ENCODE data around the gene EEFSEC.
A peak's percentile ranks its signal among the peaks of the same experiment; 100 is the strongest.

Gene EEFSEC

DNA sequence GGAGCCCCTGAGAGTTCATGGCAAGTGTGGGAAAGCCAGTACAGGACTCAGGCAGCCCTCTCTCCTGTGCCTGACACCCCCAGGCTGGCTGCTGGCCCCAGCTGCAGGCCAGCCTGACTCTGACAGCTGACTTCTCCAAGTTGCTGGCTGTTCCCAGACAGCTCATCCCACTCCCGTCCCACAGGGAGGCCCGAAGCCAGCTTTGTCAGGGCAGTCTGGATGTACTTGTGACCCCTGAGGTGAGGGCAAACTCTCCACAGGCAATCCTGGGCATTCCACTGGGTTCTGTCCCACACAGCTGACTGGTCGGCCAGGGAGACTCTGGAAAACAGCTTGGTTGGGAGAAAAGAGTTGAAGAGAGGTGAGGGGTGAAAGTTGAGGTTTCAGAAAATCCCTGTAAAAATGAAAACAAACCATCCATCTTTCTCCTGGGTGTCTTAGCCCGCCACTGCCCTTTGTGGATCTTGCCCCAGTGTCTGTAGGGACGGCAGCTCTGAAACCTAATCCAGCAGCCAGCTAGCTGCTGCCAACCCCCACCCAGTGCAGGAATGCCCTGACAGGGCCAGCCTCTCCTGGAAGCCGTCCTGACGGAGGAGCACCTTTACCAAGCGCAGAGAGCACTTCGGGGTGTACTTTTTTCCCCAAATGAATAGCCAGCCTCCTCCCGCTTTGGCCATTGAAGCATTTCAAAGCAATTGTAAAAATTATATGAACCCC, 225.5 kb downstream of the EEFSEC start:
- DNase-seq = no peak

DNA sequence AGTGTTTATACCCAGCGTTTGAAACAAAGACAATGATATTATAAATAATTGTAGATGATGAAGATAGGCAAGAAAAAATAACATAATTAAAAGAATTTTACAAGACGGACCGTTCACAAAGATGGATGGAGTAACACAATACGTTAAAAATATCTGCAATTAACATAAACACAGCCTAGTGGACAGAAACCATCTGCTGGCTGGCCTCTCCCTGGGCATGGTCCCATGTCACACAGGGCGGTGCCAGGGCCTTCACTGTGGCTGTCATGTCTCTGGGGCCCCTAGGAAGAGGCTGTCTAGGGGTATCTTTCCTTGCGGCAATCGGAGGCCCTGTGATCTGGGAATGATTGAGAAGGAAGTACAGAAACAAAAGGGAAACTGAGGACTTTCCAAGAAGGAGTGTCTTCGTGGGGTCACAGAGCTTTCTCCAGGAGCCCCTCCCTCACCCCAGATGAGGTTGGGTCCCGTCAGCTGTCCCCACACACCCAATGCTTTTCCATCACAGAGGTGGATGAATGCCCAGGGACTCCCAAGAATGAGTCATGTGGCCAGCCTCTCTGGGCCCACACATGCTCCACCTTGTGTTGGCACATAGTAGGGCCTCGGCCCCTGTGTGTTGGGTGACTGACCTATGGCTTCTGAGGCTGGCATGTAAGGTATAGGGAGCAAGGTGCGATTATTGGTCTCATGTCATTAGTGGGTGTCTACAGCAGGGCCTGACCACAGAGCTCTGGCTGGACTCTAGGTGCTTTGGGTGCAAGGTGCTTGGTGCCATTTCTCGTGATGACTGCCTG, 226.3 kb downstream of the EEFSEC start:
- no peak for DNase-seq

GRCh38 chr3:128380295-128380694, 227.0 kb downstream of the EEFSEC start:
- no peak for DNase-seq

DNA sequence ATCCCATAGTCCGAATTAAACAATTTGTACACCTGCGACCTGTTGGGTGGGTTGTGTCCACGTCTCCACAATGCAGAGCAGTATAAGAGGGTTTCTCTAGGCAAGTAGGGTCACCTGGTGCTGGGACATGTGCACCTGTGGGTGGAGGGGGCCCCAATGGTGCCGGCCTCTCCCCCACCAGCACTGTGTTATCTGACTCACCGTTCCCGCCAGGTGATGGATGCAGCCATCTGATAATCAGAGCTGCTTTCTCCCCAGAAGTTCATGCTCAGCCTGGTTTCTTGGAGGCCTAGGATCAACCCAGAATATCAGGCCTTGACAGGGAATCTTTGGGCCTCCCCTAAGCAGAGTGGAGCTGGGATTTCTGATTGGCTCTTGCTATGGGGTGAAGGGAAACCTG, 227.4 kb downstream of the EEFSEC start:
- no peak for DNase-seq

DNA sequence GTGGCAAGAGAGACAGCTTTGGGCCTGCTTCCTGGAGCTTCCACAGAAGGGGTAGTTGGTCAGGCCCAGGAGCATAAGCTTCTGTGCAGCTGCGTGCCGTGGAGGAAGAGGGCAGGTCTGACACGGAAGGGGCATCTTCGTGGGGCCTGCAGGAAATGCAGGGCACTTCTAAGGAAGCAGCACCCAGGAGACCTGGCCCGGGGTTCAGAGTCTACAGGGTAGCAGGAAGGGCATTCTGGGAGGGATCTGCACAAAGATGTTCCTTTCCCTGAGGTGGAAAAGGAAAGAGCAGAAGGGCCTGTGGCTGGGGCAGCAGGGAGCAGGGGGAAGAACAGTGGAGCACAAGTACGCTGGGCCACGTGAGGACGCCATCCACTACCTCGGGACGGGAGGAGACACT, 228.3 kb downstream of the EEFSEC start:
- no peak for DNase-seq

DNA sequence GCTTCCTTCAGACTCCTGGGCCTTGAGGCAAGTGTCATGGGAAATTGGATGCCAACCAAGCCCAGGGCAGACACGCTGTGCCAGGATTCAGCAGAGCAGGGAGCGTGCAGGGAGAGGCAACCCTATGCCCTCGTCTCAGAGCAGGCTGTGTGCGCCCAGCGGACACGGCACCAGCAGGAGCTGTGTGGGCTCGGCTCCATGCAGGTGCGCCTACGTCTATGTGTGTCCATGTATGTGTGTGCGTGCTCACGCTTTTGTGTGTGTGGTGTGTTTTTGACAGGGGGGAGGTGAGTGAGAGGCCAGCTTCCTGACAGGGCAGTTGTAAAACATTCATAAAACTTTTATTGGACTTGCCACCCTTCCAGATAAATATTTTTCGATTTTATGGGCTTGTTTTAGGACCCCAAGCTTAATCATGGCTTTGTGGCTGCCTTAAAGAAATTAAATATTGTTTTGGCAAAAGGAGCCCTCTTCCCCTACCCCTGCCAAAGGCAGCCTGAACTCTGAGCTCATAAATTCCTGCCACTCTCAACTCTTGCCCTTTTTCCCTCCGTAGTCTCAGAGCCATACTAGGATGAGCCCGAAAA, 229.0 kb downstream of the EEFSEC start:
- DNase-seq = no peak

- DNase-seq = peak; percentile 45 to 60
Observed at GRCh38 chr3:128383316-128384235, 230.3 kb downstream of the EEFSEC start.

- no peak for DNase-seq
Observed at GRCh38 chr3:128385080-128385832, 232.0 kb downstream of the EEFSEC start.

DNA sequence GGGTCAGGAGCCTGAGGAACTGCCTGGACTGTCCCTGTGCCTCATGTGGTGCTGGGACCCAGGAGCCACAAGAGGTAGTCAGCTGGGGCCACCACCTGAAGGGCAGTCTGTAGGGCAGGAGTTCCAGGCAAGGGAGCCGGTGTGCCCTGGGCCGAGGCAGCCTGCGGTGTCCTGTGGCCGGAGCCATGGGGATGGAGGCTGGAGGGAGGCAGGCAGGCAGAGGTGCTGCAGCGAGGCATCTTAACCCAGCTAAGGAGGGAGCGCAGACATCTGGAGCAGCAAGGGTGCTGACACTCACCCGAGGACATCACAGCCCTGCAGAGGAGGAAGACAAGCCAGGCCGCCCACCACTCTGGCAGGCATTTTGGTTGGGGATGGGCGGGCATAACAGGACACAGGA, 235.7 kb downstream of the EEFSEC start:
- DNase-seq = no peak

DNA sequence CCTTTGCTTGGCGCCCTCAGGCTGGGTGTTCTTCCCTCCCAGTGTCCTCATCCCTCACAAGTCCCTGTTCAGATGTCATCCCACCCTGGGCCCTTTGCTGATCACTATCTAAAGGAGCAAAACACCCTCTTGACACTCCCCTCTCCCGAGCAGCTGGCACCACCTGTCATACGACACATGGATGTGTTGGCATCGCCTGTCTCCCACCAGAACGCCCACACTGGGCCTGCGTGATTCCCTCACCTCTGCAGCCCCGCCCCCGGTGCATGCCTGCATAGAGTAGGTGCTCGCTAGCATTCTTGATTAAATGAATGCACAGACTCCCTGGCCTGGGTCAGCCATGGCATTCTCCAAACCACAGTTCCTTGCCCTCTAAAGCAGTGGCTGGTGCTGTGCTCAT, 237.6 kb downstream of the EEFSEC start:
- no peak for DNase-seq

- no peak for DNase-seq
Observed at GRCh38 chr3:128392021-128392420, 238.7 kb downstream of the EEFSEC start.

GRCh38 chr3:128392818-128393544, 239.7 kb downstream of the EEFSEC start:
- DNase-seq = no peak

- no peak for DNase-seq
Observed at GRCh38 chr3:128394033-128394432, 240.8 kb downstream of the EEFSEC start.

DNA sequence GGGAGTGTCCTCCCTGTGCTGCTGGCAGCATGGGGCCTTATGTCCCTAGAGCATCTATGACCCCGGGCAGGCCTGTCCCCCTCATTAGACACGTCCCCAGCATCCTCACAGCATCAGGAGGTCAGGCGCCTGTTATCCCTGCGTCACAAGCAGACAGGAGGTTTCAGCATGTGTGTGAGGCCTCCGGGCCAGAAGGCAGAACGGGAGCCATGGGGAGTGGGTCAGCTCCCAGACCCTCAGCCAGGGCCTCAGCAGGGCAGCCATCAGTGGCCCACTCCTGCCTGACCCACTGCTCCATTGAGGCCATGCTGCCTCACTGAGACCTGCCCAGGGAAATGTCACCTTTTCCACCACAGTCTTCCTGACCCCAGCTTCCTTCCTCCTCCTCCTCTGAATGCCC, 241.8 kb downstream of the EEFSEC start:
- no peak for DNase-seq

DNA sequence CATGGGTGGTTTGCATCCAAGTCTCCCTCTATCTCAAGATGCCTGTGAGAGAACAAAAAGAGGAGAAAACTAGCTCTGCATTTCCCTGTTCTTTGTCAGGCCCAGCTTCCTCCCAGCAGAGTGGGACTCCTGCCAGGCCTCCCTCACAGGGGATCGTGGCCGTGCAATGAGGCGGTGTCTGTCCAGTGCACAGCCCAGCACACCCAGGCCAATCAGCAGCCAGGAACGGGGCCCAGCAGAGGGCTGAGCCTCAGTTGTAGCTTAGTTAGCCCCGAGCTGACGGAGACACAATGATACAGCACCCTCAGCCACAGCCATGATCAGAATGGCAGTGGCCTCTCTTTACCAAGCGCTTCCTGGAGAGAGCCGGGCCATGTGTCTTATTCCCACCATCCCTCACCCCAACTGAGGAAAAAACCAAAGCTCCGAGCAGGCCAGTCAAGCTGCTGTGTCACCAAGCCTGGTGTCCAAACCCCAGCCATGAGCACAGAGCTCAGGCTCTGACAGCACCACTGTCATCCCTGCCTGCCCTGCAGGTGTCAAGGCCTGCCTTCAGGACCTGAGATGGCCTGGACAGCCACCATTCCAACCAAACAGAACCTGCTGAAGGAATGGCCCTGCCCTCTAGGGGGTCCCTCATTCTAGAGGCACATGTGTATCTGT, 242.3 kb downstream of the EEFSEC start:
- no peak for DNase-seq

DNA sequence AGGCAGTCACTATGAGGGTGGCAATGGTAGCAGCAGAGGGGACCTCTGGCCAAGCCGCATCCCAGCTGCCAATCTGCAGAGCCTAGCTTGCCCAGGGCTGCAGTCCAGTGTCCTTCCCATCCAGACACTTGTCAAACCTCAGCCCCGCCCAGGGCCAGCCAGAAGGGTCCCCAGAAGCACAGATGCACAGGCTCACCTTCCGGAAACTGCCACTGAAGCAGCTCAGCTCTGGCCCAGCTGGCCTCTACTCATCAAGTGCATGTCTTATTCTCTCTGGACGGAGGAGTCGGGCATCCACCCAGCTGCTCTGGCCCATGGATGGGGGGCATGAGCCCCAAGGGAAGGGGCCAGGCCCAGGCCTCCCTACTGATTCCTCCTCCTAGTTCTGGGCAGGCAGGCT, 244.2 kb downstream of the EEFSEC start:
- DNase-seq = no peak

GRCh38 chr3:128398586-128398985, 245.3 kb downstream of the EEFSEC start:
- no peak for DNase-seq

GRCh38 chr3:128399221-128399915, 246.1 kb downstream of the EEFSEC start:
- DNase-seq = no peak

GRCh38 chr3:128400671-128401070, 247.4 kb downstream of the EEFSEC start:
- DNase-seq = no peak

DNA sequence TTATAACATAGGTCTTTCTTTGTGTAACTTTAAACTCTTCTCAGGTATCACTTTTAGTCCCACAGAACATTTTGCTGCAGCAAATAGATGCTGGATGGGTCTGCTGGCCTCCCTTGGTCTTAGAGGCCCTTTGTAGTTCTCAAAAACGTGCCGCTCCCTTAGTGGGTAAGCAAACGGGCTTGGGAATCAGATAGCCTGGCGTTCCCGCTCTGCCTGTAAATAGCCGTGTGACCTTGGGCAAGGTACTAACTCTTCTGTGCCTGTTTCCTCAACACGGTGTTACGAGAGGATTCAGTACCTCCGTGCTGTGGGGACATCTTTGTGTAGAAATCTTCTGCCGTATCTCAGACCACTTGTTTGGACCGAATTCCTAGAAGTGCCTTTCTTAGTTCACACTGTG, 249.0 kb downstream of the EEFSEC start:
- DNase-seq = no peak

Data from SHP77 (cell line).